Epithelial cell of alveolus of lung (primary cell): Measurements from ENCODE around the gene C11orf65. TPM values are rescaled to one million over a fixed set of nuclear protein-coding genes. Genes with fewer than 3 reads are reported as not detected.

ENCODE experiments used
- total RNA-seq: library from RNA; depleted of rRNA; stranded (reverse); fragments of >200 nt; gene quantifications from 2 replicates; pipeline ENCODE4 v1.2.1, GENCODE V29; 2015

C11orf65 gene
- 0.52 and 1.0 TPM in 2 replicates for total RNA-seq

GRCh38 chr11:108467091-108467823 lies at the start of gene C11orf65:
C11orf65 (minus strand) TSS chr11:108467529; CDS start chr11:108461559, 5,970 bp downstream.

GRCh38 chr11:108498046-108498815 lies 30.9 kb upstream of the C11orf65 start, which contains the start of gene POGLUT3:
POGLUT3 (minus strand) TSS chr11:108498384; CDS start chr11:108498366, 18 bp downstream.

Other genes starting within 250 kb of the C11orf65 start
- 10.0 and 14.1 TPM in 2 replicates for gene NPAT, start 244.9 kb downstream of the C11orf65 start, total RNA-seq
- 32.3 and 46.7 TPM in 2 replicates for gene ATM, start 244.5 kb downstream of the C11orf65 start, total RNA-seq
- gene POGLUT3, start 30.9 kb upstream of the C11orf65 start, total RNA-seq: 40.9 and 43.6 TPM in 2 replicates
- 0.48 and 1.7 TPM in 2 replicates for gene EXPH5, start 126.2 kb upstream of the C11orf65 start, total RNA-seq
- 14.9 and 30.4 TPM in 2 replicates for gene DDX10, start 197.5 kb upstream of the C11orf65 start, total RNA-seq